SK-N-SH treated with all-trans-retinoic acid at 6 μM for 48 hours (cell line): ENCODE results near the gene KMT2B.

ENCODE experiments used
- ATAC-seq: fragments of 200-7000 bp; cut with Tn5 transposase; 3 replicates; pipeline ENCODE4 v1.9.1; 2020; ENCODE audit warnings: mild to moderate bottlenecking, moderate library complexity
- CSDC2 ChIP-seq: fragments of 250-450 bp; sonication (Bioruptor Pico); IDR thresholded peaks from 2 replicates; pipeline ENCODE4 v1.5.0; 2020; ENCODE audit warnings: mild to moderate bottlenecking, moderate library complexity
- CSRNP3 ChIP-seq: fragments of 250-450 bp; sonication (Bioruptor Pico); IDR thresholded peaks from 2 replicates; pipeline ENCODE4 v1.5.1; 2021; ENCODE audit warnings: mild to moderate bottlenecking, moderate library complexity
- ESRRG ChIP-seq: fragments of 250-450 bp; sonication (Bioruptor Pico); IDR thresholded peaks from 2 replicates; pipeline ENCODE4 v1.6.1; 2021; ENCODE audit warnings: mild to moderate bottlenecking
- GLIS3 ChIP-seq: fragments of 250-450 bp; sonication (Bioruptor Pico); IDR thresholded peaks from 2 replicates; pipeline ENCODE4 v1.5.0; 2020; ENCODE audit warnings: mild to moderate bottlenecking, moderate library complexity
- ISL1 ChIP-seq: fragments of 250-450 bp; sonication (Bioruptor Pico); IDR thresholded peaks from 2 replicates; pipeline ENCODE4 v2.1.2; 2022; ENCODE audit warnings: mild to moderate bottlenecking, moderate library complexity
- OSR1 ChIP-seq: fragments of 250-450 bp; sonication (Bioruptor Pico); IDR thresholded peaks from 2 replicates; pipeline ENCODE4 v1.8.0; 2022; ENCODE audit warnings: moderate library complexity, mild to moderate bottlenecking, inconsistent platforms
- PATZ1 ChIP-seq: fragments of 250-450 bp; sonication (Bioruptor Pico); IDR thresholded peaks from 2 replicates; pipeline ENCODE4 v1.8.0; 2020; ENCODE audit warnings: mild to moderate bottlenecking, moderate library complexity, borderline replicate concordance
- PPARA ChIP-seq: fragments of 250-450 bp; sonication (Bioruptor Pico); IDR thresholded peaks from 2 replicates; pipeline ENCODE4 v1.5.0; 2020; ENCODE audit warnings: mild to moderate bottlenecking, borderline replicate concordance
- RARB ChIP-seq: fragments of 250-450 bp; sonication (Bioruptor Pico); IDR thresholded peaks from 2 replicates; pipeline ENCODE4 v1.8.0; 2021; ENCODE audit warnings: mild to moderate bottlenecking, moderate library complexity
- SNAI2 ChIP-seq: fragments of 250-450 bp; sonication (Bioruptor Pico); IDR thresholded peaks from 2 replicates; pipeline ENCODE4 v1.5.0; 2020; ENCODE audit warnings: mild to moderate bottlenecking, moderate library complexity
- TOX ChIP-seq: fragments of 250-450 bp; sonication (Bioruptor Pico); IDR thresholded peaks from 2 replicates; pipeline ENCODE4 v1.8.0; 2021; ENCODE audit warnings: mild to moderate bottlenecking, moderate library complexity, borderline replicate concordance
- TSHZ2 ChIP-seq: fragments of 250-450 bp; sonication (Bioruptor Pico); IDR thresholded peaks from 2 replicates; pipeline ENCODE4 v1.5.0; 2020; ENCODE audit warnings: mild to moderate bottlenecking, moderate library complexity
- ZC3H10 ChIP-seq: fragments of 250-450 bp; sonication (Bioruptor Pico); IDR thresholded peaks from 2 replicates; pipeline ENCODE4 v1.5.1; 2021; ENCODE audit warnings: mild to moderate bottlenecking, moderate library complexity
- ZFP3 ChIP-seq: fragments of 250-450 bp; sonication (Bioruptor Pico); IDR thresholded peaks from 2 replicates; pipeline ENCODE4 v1.5.0; 2020; ENCODE audit warnings: mild to moderate bottlenecking, moderate library complexity
- ZFP30 ChIP-seq: fragments of 450-650 bp; formaldehyde crosslinking; IDR thresholded peaks from 2 replicates; pipeline ENCODE4 v1.5.0; 2022; ENCODE audit warnings: mild to moderate bottlenecking, moderate library complexity
- ZNF565 ChIP-seq: fragments of 450-650 bp; formaldehyde crosslinking; conservative IDR thresholded peaks from 2 replicates; pipeline ENCODE4 v1.5.0; 2020; ENCODE audit warnings: low read depth, mild to moderate bottlenecking, moderate library complexity
- ZNF8 ChIP-seq: fragments of 450-650 bp; formaldehyde crosslinking; IDR thresholded peaks from 2 replicates; pipeline ENCODE4 v1.5.0; 2020; ENCODE audit warnings: mild to moderate bottlenecking, moderate library complexity

The KMT2B gene, protein sequence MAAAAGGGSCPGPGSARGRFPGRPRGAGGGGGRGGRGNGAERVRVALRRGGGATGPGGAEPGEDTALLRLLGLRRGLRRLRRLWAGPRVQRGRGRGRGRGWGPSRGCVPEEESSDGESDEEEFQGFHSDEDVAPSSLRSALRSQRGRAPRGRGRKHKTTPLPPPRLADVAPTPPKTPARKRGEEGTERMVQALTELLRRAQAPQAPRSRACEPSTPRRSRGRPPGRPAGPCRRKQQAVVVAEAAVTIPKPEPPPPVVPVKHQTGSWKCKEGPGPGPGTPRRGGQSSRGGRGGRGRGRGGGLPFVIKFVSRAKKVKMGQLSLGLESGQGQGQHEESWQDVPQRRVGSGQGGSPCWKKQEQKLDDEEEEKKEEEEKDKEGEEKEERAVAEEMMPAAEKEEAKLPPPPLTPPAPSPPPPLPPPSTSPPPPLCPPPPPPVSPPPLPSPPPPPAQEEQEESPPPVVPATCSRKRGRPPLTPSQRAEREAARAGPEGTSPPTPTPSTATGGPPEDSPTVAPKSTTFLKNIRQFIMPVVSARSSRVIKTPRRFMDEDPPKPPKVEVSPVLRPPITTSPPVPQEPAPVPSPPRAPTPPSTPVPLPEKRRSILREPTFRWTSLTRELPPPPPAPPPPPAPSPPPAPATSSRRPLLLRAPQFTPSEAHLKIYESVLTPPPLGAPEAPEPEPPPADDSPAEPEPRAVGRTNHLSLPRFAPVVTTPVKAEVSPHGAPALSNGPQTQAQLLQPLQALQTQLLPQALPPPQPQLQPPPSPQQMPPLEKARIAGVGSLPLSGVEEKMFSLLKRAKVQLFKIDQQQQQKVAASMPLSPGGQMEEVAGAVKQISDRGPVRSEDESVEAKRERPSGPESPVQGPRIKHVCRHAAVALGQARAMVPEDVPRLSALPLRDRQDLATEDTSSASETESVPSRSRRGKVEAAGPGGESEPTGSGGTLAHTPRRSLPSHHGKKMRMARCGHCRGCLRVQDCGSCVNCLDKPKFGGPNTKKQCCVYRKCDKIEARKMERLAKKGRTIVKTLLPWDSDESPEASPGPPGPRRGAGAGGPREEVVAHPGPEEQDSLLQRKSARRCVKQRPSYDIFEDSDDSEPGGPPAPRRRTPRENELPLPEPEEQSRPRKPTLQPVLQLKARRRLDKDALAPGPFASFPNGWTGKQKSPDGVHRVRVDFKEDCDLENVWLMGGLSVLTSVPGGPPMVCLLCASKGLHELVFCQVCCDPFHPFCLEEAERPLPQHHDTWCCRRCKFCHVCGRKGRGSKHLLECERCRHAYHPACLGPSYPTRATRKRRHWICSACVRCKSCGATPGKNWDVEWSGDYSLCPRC (N-terminal part only)

GRCh38 chr19:35717665-35718344 lies at the start of gene KMT2B:
TSS of gene KMT2B (plus strand) at chr19:35718003. CDS start at chr19:35718019, 16 bp downstream.
- peak; percentile 69; the same call in 2 of the 3 replicates for ATAC-seq
- TF ChIP-seq TSHZ2 (CRISPR knock-in tag) (peak; percentile 1; the same call in 1 of the 2 replicates), TOX (CRISPR knock-in tag) (no peak)

GRCh38 chr19:35669566-35669965 lies 48.2 kb upstream of the KMT2B start:
- no peak for ATAC-seq
- TF ChIP-seq CSDC2 (CRISPR knock-in tag) (no peak), ZFP3 (CRISPR knock-in tag) (no peak), OSR1 (CRISPR knock-in tag) (no peak), SNAI2 (CRISPR knock-in tag) (no peak), GLIS3 (CRISPR knock-in tag) (no peak), ZNF8 (no peak), RARB (no peak), PATZ1 (CRISPR knock-in tag) (no peak), ZFP30 (no peak), CSRNP3 (CRISPR knock-in tag) (no peak), ZNF565 (CRISPR knock-in tag) (no peak)
- TF ChIP-seq, all 23 proteins: peak for 0

GRCh38 chr19:35669974-35670373 lies 47.8 kb upstream of the KMT2B start:
- TF ChIP-seq ZC3H10 (CRISPR knock-in tag) (no peak), OSR1 (CRISPR knock-in tag) (no peak), PPARA (CRISPR knock-in tag) (no peak), ESRRG (CRISPR knock-in tag) (no peak), ZFP30 (no peak), CSDC2 (CRISPR knock-in tag) (no peak), TSHZ2 (CRISPR knock-in tag) (no peak), ZNF565 (CRISPR knock-in tag) (no peak), RARB (no peak), PATZ1 (CRISPR knock-in tag) (no peak), ISL1 (no peak)
- TF ChIP-seq, all 23 proteins: peak for 0
- no peak for ATAC-seq
